HFF-Myc (cell line): ENCODE results near the gene EVC2.

Experiments
- DNase-seq: peaks from one replicate; pipeline ENCODE4 v3.0.0-alpha.2; 2011; ENCODE audit warnings: low read depth; ENCODE audit errors: extremely low read depth
- H3K4me3 ChIP-seq: replicated peaks from 2 replicates; pipeline ENCODE4 v1.5.1; 2011; ENCODE audit warnings: low read depth, mild to moderate bottlenecking, control low read depth, low read length
- CTCF ChIP-seq: IDR thresholded peaks from 2 replicates; pipeline ENCODE4 v1.5.1; 2012; ENCODE audit warnings: mild to moderate bottlenecking, low read depth, low read length, control low read depth; ENCODE audit errors: missing control alignments

The EVC2 gene

GRCh38 chr4:5650040-5650439 is 58.3 kb downstream of the EVC2 start:
- no peak for DNase-seq
- H3K4me3 ChIP-seq: no peak overlapping the region
- TF ChIP-seq CTCF: no peak

- no peak for DNase-seq
- no peak overlapping the region for H3K4me3 ChIP-seq
- TF ChIP-seq CTCF: no peak
These were observed 61.0 kb downstream of the EVC2 start for GRCh38 chr4:5647351-5647750.

- H3K4me3 ChIP-seq: no peak overlapping the region
- TF ChIP-seq CTCF: no peak
- DNase-seq: no peak
These were observed 68.3 kb downstream of the EVC2 start for GRCh38 chr4:5640096-5640495.

GRCh38 chr4:5639556-5639955 is 68.8 kb downstream of the EVC2 start:
- TF ChIP-seq CTCF: no peak
- no peak overlapping the region for H3K4me3 ChIP-seq
- no peak for DNase-seq

GRCh38 chr4:5638976-5639375 is 69.4 kb downstream of the EVC2 start:
- H3K4me3 ChIP-seq: no peak overlapping the region
- DNase-seq: no peak
- no peak for TF ChIP-seq CTCF

GRCh38 chr4:5638316-5638715 is 70.0 kb downstream of the EVC2 start:
- TF ChIP-seq CTCF: no peak
- no peak for DNase-seq

GRCh38 chr4:5636766-5637670 is 71.3 kb downstream of the EVC2 start:
- DNase-seq: no peak
- no peak overlapping the region for H3K4me3 ChIP-seq
- no peak for TF ChIP-seq CTCF

More at GRCh38 chr4:5638316-5638715, 70.0 kb downstream of the EVC2 start:
- H3K4me3 ChIP-seq: no peak overlapping the region
